ENCODE results near the gene TPTE2. TPM values are rescaled to one million over a fixed set of nuclear protein-coding genes. Genes with fewer than 3 reads are reported as not detected.
"Not testable (repeated sequence)": the region's sequence is repeated elsewhere in the genome, so short reads cannot be mapped to it uniquely, and the experiment has no call there.

Gene TPTE2
- total RNA-seq = not detected in 2 replicates

DNA sequence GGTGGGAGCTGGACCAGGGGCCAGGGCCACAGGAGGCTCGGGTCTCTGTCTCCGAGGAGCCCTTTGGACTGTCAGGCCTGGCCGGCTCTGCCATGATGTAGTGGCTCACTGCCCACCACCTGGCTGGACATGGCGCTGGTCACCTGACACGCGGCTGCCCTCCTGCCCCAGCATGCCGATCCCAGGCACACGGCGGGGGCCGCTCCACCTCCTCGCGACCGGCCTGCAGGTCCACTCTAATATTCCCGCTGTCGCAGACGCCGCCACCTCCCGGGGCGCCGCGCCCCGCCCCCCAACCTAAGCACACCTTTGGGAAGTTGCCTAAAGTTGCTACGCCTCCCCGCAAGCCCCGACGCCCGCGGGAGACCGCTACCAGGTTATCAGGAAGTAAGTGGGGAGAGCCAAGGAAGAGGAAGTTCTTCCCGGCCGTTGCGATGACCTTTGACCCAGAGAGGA is at the start of gene TPTE2:
Gene TPTE2, minus strand, starts transcription at position 406 of the 456 bp plus-strand sequence. CDS start 58,298 bp downstream, outside the sequence.
- not testable (repeated sequence) for DNase-seq (ENCODE audit: extremely low read depth, low read depth, low spot score)

DNA sequence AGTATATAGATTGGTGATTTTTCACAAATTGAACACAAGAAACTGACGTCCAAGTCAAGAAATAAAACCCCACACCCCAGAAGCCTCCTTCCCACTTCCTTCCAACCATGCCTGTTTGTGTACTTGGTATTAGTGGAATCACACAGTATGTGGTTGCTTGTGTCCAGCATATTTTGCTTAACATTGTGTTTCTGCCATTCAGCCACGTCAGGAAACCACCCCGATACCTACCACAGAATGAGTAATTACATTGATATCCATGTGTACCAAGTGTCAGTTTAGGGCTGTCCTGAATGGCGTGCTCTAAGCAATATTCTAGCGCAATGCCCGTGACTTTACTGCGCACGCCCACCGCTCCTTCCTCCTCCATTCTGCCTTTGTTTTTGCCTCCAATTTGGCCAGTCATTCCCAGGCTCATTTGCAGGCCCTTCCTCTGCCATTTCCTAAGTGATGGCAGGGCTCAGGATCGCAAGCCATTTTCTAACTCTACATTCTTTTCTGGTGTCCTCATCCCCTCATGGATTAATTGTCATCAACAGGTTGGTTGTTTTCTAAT is 46.3 kb upstream of the TPTE2 start:
- DNase-seq (ENCODE audit: extremely low read depth, low read depth, low spot score) = no peak

DNA sequence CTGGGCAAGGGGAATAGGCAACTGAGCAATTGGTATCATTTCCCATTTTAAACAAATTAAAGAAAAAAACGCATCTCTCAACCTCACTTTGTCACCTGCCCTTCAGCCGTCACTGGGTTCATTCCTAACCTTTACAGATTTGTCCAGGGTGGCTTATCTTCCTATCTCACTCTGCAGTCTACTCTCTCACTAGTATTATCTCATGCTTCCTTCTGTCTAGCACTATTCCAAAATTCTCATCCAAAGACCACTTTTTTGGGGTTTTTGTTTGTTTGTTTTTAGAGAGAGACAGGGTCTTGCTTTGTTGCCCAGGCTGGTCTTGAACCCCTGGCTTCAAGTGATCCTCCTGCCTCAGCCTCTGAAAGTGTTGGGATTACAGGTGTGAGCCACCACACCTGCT is 45.4 kb upstream of the TPTE2 start:
- DNase-seq (ENCODE audit: extremely low read depth, low read depth, low spot score) = no peak

DNA sequence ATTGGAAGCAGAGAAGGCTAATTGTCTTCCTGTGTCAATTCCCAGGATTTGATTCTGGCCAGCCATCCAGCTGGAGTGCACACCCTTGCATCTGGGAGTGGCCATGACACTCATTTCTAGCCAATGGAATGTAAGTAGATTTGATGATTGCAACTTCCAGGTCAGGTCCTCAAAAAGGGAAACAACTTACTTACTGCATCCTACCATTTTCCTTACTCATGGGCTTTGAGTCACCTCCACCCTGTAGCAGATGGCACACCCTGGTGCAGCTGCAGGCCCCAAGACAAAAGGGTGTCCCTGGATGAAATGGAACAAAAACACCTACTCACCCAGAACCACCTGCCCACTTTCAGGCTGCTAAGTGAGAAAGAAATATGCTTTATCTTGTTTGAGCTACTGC is 44.8 kb upstream of the TPTE2 start:
- no peak for DNase-seq (ENCODE audit: extremely low read depth, low read depth, low spot score)

DNA sequence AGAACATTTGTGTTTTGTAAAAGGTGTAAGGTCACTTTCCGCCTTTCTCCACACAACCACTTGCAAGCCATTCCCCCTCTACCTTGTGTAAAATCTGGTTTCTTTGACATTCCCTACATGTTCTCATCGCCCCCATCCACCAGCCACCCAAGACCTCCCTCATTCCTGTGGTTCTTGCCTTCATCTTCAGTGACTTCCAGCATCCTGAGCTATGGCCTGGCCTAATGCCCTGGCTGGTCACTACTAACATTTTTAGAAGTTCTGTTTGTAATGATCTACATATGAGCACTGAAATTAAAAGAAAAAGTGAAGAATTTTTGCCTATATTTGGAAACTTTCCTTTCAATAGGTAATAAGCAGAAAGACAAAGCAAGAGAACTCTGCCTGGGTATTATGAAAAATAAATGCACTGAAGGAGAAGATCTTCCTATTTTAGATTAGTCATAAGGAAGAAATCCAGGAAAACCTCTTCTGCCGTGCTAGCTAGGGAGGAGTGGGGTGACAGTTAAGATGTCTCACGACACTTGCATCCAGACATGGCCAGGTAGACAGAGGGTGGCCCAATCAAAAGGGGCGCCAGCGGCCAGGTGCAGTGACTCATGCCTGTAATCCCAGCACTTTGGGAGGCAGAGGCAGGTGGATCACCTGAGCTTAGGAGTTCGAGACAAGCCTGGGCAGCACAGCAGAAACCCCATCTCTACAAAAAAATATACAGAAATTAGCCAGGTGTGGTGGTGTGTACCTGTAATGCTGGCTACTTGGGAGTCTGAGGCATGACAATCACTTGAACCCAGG is 44.0 kb upstream of the TPTE2 start:
- no peak for DNase-seq (ENCODE audit: extremely low read depth, low read depth, low spot score)

DNA sequence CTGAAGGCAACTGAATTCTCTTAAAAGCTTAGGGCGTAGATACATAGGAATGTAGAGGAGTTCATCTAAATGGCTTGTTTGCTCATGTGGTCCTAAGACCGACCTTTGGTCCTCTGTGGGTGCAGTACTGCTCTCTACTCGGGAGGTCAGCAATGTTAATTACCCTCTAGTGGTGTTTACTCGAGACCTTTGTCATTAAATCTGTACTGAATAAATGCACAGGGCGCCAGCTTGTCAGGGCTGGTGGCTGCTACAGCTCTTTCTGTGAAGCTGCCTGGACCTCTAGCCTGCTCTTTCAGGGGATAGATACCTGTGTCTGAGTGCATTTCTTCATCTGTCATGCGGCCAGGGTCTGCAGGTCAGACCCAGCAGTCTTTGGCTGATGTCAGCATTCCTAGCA is 43.0 kb upstream of the TPTE2 start:
- DNase-seq (ENCODE audit: extremely low read depth, low read depth, low spot score) = no peak

DNA sequence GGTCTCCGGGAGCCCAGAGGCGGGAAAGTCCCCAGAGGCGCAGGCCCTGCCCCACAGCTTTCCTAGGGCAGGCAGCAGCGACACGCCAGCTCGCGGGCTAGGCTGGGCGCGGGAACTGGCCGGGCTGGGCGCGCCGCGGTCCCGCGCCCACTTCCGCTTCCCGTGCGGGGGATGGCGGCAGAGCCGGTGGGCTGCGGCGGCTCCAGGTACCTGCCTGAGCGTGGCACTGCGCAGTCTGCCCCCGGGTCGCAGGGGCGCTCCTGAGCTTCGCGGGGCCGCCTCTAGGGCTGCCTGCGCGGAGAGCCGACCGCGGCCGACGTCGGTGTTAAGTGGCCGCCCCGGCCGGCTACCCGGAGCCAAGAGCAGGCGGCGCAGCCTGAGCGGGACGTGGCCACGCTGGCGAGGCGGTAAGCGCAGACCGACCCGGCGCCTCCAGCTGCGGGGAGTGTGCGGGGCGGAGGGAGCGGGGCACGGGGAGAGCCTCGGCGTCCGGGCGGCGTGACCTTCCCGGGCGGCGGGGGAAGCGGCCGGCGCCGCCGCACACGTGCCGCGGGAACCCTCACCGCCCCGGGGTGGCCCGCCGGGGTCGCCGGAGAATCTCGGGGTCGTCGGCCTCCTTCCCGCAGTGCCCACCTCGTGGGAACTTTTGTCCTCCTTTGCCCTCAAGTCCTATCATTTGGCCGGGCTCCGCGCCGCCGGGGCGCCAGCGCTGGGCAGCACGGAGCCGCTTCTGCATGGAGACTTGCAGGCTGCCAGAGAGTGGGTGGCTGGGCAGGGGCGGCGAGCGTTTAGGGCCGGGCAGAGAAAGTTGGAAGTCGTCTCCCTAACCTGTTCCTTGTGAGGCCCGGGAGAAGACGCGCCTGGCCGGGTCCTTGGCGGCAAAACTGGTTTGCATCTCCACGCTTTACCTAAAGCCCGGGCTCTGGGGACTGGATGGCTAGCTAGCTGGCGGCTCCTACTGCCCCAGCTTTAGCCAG is 40.7 kb upstream of the TPTE2 start:
- DNase-seq (ENCODE audit: extremely low read depth, low read depth, low spot score) = no peak

DNA sequence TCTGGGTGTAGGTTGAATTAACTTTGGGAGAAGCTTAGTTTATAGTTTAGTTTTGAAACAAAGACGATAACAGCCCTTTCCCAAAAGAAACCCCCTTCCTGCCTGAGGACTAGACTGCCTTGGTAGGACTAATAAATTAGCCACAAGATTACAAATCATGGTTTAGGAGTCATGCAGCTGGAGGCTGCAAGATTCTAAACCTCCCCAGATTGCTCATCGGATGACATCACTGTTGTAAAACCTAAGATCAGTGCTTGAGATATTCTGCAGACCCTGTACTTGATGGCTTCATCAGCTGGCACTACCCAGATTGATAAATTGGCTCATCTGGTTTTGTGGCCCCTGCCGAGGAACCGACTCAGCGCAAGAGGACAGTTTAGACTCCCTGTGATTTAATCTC is 36.2 kb upstream of the TPTE2 start:
- DNase-seq (ENCODE audit: extremely low read depth, low read depth, low spot score) = no peak

DNA sequence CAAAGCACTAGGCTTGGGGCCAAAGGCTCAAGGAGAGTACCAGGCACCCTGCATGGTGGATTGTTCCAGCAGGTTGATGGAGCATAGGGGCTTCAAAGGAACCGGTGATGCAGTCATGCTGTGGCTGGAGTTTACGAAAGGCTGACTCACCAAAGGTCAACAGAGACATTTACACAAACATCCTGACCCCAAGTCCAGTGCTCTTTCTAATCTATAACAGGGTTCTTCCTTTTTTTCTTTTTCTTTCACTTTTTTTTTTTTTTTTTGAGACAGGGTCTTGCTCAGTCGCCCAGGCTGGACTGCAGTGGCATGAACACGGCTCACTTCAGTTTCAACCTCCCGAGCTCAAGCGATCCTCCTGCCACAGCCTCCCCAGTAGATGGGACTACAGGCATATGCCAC is 35.6 kb upstream of the TPTE2 start:
- no peak for DNase-seq (ENCODE audit: extremely low read depth, low read depth, low spot score)

DNA sequence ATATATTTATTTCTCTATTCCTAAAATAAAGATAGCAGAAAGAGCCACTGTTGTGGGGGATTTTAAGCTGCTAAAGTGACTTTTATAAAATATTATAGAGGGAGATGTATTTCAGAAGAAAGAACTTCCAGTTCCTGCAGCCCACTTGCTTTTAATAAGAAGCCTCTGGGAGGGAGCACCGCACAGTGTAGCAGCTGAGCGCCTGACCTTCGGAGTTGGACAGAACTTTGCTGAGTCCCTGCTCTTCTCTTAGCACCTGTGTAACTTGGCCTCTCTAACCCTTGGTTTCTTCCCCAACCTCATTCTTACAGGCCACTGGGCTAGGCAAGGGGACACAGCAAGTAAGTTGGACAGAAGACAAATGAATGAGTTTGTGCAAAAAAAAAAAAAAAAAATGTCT is 34.8 kb upstream of the TPTE2 start:
- DNase-seq (ENCODE audit: extremely low read depth, low read depth, low spot score) = no peak

DNA sequence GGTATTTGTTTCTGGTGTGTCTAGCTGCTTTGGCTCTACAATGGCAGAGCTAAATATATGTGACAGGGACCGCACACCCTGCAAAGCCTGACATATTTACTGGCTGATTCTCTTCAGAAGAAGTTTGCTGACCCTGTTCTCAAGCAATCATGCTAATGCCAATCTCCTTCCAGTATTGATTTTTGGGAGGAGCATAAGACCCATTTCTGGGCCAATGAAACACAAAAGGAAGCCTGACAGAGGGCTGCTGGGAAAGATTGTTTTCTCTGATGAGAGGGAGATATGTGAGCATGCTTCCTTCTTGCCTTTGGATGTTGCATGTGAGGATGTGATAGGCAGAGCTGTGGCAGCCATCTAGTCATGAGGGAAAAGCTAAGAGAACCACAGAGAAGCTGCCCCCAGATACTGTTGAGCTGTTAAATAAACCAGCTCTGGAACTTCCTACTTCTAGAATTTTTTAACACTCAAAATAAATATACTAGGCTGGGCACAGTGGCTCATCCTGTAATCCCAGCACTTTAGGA is 31.4 kb upstream of the TPTE2 start:
- DNase-seq (ENCODE audit: extremely low read depth, low read depth, low spot score) = no peak

DNA sequence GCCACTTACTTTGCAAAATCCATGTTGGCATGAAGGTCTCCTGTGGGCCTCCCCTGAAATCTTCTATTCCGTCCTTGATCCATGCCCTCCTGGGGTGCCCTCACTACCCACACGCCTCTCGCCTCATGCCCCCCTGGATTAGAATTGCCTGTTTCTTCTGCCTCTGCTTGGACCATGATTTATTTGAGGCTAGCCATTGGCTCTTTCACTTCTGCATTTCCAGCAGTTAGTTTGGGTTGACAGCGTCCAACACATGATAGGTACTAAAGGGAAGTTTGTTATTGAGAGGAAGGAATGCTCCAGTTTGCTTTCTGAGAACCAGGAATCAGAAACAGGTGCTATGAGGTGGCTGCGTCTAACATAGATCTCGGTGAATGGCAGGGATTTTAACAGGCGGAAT is 30.5 kb upstream of the TPTE2 start:
- DNase-seq (ENCODE audit: extremely low read depth, low read depth, low spot score) = no peak

DNA sequence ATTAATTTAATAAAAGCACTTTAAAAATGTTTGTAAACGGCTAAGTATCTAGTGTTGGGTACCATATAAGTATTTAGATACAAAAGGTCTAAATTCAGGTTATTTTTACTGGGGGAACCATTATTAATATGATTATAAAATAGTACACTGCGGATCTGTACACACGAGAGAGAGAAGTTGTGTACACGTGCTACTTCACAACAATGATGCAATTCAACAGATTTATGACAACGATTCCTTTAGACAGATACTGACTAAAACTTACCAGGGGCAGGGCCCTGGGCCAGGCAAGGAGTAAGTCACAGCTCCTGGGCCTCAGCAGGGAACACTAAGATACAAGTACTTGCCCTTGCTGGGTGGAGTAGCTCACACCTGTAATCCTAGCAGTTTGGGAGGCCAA is 29.1 kb upstream of the TPTE2 start:
- no peak for DNase-seq (ENCODE audit: extremely low read depth, low read depth, low spot score)

DNA sequence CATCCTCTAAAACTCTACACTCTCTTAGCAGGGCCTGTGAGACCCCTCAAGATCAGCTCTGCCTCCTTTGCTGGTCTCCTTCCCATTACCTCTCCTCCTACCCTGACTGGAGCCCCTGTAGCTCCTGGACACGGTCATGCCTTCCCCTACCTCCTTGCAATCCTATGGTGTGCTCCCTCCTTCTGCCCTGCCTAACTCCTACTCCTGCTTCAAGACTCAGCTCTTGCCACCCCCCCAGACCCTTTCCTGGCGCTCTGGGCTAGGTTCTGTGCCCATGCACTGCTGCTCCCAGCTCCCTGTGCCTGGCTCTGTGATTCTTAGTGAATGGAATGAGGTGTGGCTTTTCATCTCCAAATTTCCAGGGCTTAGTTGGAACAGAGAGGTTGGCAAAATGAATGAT is 28.0 kb upstream of the TPTE2 start:
- no peak for DNase-seq (ENCODE audit: extremely low read depth, low read depth, low spot score)

DNA sequence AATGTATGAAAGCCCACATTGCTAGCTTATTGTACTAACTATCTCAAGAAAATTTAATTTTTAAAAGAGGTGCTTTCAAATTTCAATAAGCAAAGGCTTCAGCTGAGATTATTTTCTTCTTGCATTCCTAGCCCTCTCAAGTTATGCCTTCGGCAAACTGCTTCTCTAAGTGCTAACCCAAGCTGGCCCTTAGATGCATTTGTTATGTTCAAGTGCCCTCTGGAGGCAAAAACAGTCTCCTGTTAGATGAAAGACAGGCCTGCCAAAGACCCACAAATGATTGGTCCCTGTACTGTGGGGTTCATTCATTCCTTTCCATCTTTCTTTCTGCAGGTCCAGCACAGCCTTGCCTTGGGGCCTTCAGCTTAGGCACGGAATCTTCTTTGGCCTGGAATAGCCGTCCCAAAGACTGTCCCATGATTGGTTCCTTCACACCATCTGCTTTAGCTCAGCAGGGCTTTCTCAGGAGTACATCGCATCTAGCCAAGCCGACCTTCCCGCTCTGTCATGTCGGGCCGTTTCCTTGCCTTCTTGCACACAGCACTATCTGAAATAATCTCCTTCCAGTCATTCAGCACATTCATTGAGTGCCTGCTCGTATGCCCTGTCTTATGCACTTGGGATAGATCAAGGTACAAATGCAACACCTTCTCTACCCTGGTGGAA is 26.4 kb upstream of the TPTE2 start:
- DNase-seq (ENCODE audit: extremely low read depth, low read depth, low spot score) = peak; percentile 36

DNA sequence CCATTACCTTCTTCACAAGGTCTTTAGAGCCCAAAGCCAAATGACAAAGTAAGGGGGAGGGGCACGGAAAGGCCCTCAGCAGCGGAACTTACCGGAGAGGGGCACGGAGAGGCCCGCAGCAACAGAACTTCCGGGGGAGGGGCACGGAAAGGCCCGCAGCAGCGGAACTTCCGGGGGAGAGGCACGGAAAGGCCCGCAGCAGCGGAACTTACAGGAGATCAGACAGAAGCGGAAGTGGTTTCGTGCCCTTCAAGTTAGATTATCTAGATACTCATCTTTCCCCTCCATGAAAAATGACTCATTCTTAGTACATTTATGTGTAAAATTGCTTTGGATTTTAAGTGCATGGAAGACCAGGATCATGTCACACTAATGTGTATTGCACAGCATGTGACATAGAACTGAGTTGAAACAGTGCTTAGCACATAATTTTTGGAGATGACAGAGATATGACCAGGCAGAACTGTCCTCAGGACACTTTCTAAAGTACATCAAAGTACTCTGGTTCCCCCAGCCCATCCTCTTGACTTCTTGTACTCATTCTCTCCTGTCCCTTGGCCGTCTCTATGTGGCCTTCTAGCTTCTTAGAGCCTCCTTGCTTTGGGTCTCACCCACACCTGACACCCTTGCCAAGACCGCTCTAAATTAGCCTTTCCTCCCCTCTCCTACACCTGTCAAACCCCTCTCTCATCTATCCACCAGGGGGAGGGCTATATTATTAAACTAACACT is 25.7 kb upstream of the TPTE2 start:
- no peak for DNase-seq (ENCODE audit: extremely low read depth, low read depth, low spot score)

DNA sequence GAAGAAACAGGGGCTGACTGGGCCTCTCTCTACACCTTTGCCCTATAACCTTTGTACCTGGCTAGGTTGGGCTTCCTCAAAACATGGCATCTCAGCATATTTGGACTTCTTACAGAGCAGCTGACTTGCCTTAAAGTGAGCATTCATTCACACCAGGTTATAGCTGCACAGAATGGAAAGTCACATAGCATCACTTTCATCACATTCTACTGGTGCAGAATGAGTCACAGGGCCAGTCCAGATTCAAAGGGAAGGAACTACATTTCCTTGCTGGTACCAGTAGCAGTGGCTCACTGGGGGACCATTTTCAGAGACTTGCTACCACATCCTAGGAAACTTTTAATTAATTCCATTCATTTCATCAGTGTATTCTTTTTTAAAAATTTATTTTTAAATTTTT is 20.3 kb upstream of the TPTE2 start:
- DNase-seq (ENCODE audit: extremely low read depth, low read depth, low spot score) = no peak

DNA sequence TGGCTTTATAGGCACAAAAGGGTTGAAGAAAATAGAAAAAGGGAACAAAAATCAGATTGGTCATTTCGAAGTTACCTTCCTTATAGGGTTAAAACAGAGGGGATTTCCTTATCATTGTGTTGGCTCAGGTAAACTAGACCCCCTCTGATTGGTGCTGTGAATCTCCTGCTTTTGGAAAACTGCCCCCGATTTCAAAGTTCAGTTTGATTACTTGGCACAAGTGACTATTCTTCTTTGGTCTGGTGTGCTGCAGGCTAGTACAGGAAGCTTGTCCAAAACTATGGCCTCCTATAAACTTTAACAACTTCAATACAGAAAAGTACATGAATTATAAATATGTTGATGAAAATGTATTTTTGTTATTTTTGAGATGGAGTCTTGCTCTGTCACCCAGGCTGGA is 13.9 kb upstream of the TPTE2 start:
- no peak for DNase-seq (ENCODE audit: extremely low read depth, low read depth, low spot score)

DNA sequence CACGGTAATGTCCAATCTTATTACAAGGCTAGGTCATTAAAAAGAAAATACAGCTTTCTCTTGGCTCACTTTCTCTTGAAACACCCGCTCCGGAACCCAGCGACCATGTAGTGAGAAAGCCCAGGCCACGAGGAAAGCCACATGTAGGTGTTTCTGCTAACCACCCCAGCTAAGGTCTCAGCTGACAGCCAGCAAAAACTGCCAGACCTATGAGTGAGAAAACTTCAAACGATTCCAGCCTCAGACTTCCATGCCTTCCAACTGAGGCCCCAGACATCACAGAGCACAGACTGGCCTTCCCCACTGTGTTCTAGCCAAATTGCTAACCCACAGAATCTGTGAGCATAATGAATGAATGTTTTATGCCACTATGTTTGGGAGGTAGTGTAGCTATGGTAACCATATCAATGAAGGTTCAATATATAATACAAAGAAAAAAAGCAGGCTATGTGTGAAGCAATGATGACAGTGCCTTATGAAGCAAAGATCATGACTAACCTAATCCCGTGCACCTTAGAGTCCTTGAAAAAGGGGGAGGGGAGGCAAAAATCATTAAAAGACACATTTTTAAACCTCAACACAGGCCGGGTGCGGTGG is 11.9 kb upstream of the TPTE2 start:
- DNase-seq (ENCODE audit: extremely low read depth, low read depth, low spot score) = no peak

DNA sequence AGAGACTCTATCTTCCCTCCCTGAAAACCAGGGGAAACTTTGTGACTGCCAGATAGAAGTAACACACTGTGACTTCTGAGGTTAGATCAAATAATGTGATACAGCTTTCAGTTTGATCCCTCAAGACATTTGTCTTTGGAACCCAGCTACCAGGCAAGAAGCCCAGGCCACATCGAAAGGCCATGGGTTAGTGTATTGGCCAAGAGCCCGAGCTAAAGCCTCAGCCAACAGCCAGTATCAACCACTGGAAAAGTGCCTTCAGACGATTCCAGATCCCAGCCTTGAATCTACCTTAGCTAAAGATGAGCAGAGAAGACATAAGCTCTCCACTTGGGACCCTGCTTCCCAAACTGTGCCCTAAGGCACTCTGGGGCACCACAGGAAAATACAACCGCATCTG is 10.9 kb upstream of the TPTE2 start:
- DNase-seq (ENCODE audit: extremely low read depth, low read depth, low spot score) = no peak

All from glomerular endothelial cell (primary cell).